Measurements from ENCODE around the gene SNED1.

The SNED1 gene

DNA sequence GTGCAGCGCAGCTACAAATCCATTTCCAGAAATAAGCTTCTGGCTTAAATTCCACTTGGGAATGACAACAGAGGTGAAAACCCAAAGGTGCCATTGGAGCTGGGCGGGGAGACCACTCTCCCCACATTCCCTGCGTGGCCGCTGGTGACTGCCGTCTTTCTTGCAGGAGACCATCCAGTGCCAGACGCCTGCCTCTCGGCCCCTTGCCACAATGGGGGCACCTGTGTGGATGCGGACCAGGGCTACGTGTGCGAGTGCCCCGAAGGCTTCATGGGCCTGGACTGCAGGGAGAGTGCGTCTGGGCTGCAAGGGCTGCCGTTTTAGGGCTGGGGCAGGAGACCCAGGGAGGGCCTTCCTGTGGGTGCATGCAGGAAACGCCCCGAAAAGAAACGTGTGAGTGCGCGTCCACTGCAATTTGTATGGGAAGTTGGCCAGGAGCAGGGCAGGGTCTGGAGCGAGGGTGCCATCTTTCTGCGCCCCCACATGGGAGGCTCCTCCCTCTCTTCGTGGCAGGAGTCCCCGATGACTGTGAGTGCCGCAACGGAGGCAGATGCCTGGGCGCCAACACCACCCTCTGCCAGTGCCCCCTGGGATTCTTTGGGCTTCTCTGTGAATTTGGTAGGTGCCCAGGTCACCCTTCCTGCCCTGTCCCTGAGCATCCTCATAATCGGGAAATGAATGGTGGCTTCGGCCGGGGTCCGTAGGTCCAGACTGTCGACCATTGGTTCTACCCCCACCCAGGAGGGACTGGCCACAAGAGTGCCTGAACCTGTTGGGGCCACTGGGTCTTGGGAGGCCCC, 49.9 kb downstream of the SNED1 start:
- Histone ChIP-seq H3K27ac (ENCODE audit: low read depth, low read length, severe bottlenecking) (no peak overlapping the region), H3K4me1 (ENCODE audit: control insufficient read depth, insufficient read depth, low read length, poor library complexity, severe bottlenecking) (no peaks in the 10 kb centered on the region), H3K4me3 (ENCODE audit: extremely low read depth, insufficient read depth, low read length, poor library complexity, severe bottlenecking) (no peak overlapping the region), H3K9me3 (ENCODE audit: control insufficient read depth, low read length) (no peaks in the 10 kb centered on the region), H3K36me3 (ENCODE audit: control insufficient read depth, insufficient read depth, low read length) (no peaks in the 10 kb centered on the region)
- WGBS, 2 experiments (ENCODE audit: insufficient coverage in 2 of 2) = 89 to 90% methylated on average over 25 to 26 of the region's 30 CpGs

GRCh38 chr2:241048949-241049343, 50.5 kb downstream of the SNED1 start:
- H3K4me3 ChIP-seq (ENCODE audit: extremely low read depth, insufficient read depth, low read length, poor library complexity, severe bottlenecking) = no peak overlapping the region
- H3K27ac ChIP-seq (ENCODE audit: low read depth, low read length, severe bottlenecking) = no peak overlapping the region
- WGBS, 2 experiments (ENCODE audit: insufficient coverage in 2 of 2) = 89 to 96% methylated on average over 7 to 11 of the region's 11 CpGs

DNA sequence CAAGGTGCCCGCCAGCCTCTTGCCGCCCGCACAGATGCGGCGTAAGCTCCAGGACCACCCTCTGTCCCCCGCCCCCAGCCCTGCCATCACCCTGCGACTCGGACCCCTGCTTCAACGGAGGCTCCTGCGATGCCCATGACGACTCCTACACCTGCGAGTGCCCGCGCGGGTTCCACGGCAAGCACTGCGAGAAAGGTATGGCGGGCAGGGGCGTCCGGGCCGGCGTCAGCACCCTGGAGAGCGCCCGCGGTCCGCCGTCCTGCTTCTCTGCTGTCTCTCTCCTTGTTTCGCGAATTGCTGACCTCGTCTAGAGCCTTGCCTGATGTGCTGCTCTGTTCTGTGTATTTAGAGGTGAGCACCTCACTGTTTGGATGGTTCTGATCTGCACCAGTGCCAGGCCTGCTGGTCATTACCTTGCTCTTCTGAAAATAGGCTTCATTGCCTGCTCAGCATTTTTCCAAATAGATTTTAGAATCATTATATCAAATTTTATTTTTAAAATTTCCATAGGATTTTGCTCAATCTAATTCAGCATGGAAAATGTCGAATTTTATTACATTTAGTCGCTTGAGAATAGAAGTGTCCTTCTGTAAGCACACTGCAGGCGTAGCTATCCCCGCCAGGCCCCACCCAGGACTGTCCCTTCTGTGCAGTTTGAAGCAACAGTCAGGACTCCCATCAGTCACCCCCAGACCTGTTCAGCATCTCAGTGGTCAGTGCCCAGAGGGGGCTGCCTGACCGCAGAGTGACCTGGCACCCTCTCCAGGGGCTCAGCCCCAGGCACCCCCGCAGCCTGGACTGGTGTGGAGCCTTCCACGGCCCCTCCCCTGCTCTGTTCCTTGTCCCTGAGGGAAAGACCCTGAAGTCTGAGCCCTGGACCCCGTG, 51.6 kb downstream of the SNED1 start:
- no peaks in the 10 kb centered on the region for H3K4me1 ChIP-seq (ENCODE audit: control insufficient read depth, insufficient read depth, low read length, poor library complexity, severe bottlenecking)
- WGBS, 2 experiments (ENCODE audit: insufficient coverage in 2 of 2) = 34 to 48% methylated on average over 30 to 35 of the region's 38 CpGs
- H3K36me3 ChIP-seq (ENCODE audit: control insufficient read depth, insufficient read depth, low read length) = no peaks in the 10 kb centered on the region
- no peak overlapping the region for H3K27ac ChIP-seq (ENCODE audit: low read depth, low read length, severe bottlenecking)
- H3K4me3 ChIP-seq (ENCODE audit: extremely low read depth, insufficient read depth, low read length, poor library complexity, severe bottlenecking) = no peak overlapping the region
- no peaks in the 10 kb centered on the region for H3K9me3 ChIP-seq (ENCODE audit: control insufficient read depth, low read length)

More at GRCh38 chr2:241048949-241049343, 50.5 kb downstream of the SNED1 start:
- no peaks in the 10 kb centered on the region for H3K9me3 ChIP-seq (ENCODE audit: control insufficient read depth, low read length)
- no peaks in the 10 kb centered on the region for H3K4me1 ChIP-seq (ENCODE audit: control insufficient read depth, insufficient read depth, low read length, poor library complexity, severe bottlenecking)
- H3K36me3 ChIP-seq (ENCODE audit: control insufficient read depth, insufficient read depth, low read length) = no peaks in the 10 kb centered on the region

DNA sequence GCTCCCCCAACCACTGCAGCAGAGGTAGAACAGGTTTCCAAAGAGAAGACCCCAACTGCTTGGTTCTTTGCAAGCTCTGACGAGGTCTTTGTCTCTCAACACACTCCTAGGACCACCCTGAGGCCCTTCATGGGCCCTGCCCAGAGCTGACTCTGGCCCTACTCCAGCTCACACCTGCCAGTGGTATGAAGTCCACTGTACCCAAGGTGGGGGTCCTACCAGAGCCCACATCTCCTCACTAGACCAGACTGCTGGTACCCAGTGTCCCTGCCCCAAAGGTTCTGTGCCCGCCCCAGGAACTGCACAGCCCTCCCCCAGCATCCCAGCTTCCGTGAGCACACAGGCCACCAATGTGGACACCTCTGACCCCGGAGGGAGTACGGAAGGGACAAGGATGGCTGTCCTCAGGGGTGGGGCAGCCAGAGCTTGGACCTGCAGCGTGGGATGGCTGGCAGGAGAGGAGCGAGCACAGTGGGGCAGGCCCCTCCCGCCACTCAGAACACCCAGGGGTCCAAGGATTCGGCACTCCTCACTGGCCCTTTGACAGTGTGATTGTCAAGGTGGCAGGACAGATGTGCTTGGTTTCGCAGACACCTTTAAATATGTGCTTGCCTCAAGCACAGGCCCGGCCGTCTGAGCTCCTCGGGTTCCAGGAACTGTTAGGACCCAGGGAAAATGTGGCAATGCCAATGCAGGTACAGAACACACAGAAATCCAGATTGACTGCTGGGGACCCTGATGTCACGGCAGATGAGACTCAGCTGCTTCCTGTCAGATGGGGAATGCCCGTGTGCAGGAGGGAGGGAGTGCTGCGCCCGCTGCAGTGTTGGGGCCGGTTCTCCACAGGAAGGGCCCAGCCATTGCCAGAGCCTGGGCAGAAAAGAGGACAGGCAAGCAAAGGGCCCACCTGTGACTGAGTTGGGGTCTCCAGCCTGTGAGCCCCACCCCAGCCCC, 52.5 kb downstream of the SNED1 start:
- Histone ChIP-seq H3K4me1 (ENCODE audit: control insufficient read depth, insufficient read depth, low read length, poor library complexity, severe bottlenecking) (no peaks in the 10 kb centered on the region), H3K4me3 (ENCODE audit: extremely low read depth, insufficient read depth, low read length, poor library complexity, severe bottlenecking) (no peak overlapping the region), H3K9me3 (ENCODE audit: control insufficient read depth, low read length) (no peaks in the 10 kb centered on the region), H3K27ac (ENCODE audit: low read depth, low read length, severe bottlenecking) (no peak overlapping the region), H3K36me3 (ENCODE audit: control insufficient read depth, insufficient read depth, low read length) (no peaks in the 10 kb centered on the region)
- WGBS, 2 experiments (ENCODE audit: insufficient coverage in 2 of 2) = 91 to 92% methylated on average over 17 of the region's 18 CpGs

GRCh38 chr2:241051578-241052487, 53.4 kb downstream of the SNED1 start:
- no peaks in the 10 kb centered on the region for H3K36me3 ChIP-seq (ENCODE audit: control insufficient read depth, insufficient read depth, low read length)
- whole genome bisulfite sequencing, 2 experiments (ENCODE audit: insufficient coverage in 2 of 2) = 92% methylated on average over 26 to 30 of the region's 33 CpGs
- no peak overlapping the region for H3K4me3 ChIP-seq (ENCODE audit: extremely low read depth, insufficient read depth, low read length, poor library complexity, severe bottlenecking)

GRCh38 chr2:241052677-241053360, 54.4 kb downstream of the SNED1 start:
- no peaks in the 10 kb centered on the region for H3K9me3 ChIP-seq (ENCODE audit: control insufficient read depth, low read length)
- no peaks in the 10 kb centered on the region for H3K4me1 ChIP-seq (ENCODE audit: control insufficient read depth, insufficient read depth, low read length, poor library complexity, severe bottlenecking)
- H3K36me3 ChIP-seq (ENCODE audit: control insufficient read depth, insufficient read depth, low read length) = no peaks in the 10 kb centered on the region
- 88 to 91% methylated on average over 25 to 30 of the region's 31 CpGs for WGBS, 2 experiments (ENCODE audit: insufficient coverage in 2 of 2)
- H3K4me3 ChIP-seq (ENCODE audit: extremely low read depth, insufficient read depth, low read length, poor library complexity, severe bottlenecking) = no peak overlapping the region
- no peak overlapping the region for H3K27ac ChIP-seq (ENCODE audit: low read depth, low read length, severe bottlenecking)

More at GRCh38 chr2:241051578-241052487, 53.4 kb downstream of the SNED1 start:
- no peaks in the 10 kb centered on the region for H3K9me3 ChIP-seq (ENCODE audit: control insufficient read depth, low read length)
- H3K27ac ChIP-seq (ENCODE audit: low read depth, low read length, severe bottlenecking) = no peak overlapping the region
- H3K4me1 ChIP-seq (ENCODE audit: control insufficient read depth, insufficient read depth, low read length, poor library complexity, severe bottlenecking) = no peaks in the 10 kb centered on the region

DNA sequence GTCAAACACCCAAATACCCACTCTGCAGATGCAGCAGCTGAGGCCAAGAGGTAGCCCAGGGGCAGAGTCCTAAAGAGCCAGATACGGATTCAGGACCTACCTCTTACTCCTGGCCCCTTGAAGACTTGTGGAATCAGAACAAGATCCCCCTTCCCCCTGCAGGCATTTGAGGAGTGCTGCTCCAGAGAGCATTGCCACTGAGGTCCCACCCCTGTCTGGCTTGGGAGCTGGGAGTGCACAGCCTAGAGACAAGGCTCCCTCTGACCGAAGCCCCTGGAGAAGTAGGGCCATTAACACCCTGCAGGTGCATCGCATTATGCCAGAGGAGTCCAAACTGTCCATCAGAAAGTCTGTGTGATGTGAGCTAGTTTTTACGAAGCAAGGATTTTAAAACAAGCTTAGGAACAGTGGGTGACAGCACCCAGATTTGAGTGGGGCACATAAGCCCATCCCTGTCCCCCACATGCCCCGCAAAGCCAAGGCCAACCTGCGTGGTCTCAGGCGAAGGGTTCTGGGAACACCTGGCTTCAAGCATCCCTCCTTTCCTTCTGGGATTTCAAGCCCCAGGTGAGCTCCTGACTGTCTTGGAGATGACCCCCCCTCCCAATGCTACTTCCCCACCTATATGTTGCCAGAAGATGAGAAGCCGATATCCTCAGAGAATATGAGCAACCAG, 55.3 kb downstream of the SNED1 start:
- WGBS, 2 experiments (ENCODE audit: insufficient coverage in 2 of 2) = 91 to 96% methylated on average over 6 to 7 of the region's 8 CpGs
- no peaks in the 10 kb centered on the region for H3K36me3 ChIP-seq (ENCODE audit: control insufficient read depth, insufficient read depth, low read length)

GRCh38 chr2:241061275-241061674, 62.9 kb downstream of the SNED1 start:
- no peaks in the 10 kb centered on the region for H3K36me3 ChIP-seq (ENCODE audit: control insufficient read depth, insufficient read depth, low read length)
- 93 to 94% methylated on average over 3 of the region's 6 CpGs for WGBS, 2 experiments (ENCODE audit: insufficient coverage in 2 of 2)
- no peak overlapping the region for H3K4me3 ChIP-seq (ENCODE audit: extremely low read depth, insufficient read depth, low read length, poor library complexity, severe bottlenecking)
- H3K4me1 ChIP-seq (ENCODE audit: control insufficient read depth, insufficient read depth, low read length, poor library complexity, severe bottlenecking) = no peaks in the 10 kb centered on the region
- no peaks in the 10 kb centered on the region for H3K9me3 ChIP-seq (ENCODE audit: control insufficient read depth, low read length)
- H3K27ac ChIP-seq (ENCODE audit: low read depth, low read length, severe bottlenecking) = no peak overlapping the region

More for the DNA sequence above, 55.3 kb downstream of the SNED1 start:
- H3K9me3 ChIP-seq (ENCODE audit: control insufficient read depth, low read length) = no peaks in the 10 kb centered on the region
- H3K4me3 ChIP-seq (ENCODE audit: extremely low read depth, insufficient read depth, low read length, poor library complexity, severe bottlenecking) = no peak overlapping the region
- H3K4me1 ChIP-seq (ENCODE audit: control insufficient read depth, insufficient read depth, low read length, poor library complexity, severe bottlenecking) = no peaks in the 10 kb centered on the region
- H3K27ac ChIP-seq (ENCODE audit: low read depth, low read length, severe bottlenecking) = no peak overlapping the region
